ENCODE data around the gene RBFOX1.

- TF ChIP-seq CTCF (conservative IDR thresholded peaks at IDR 0.05 in 1 of 2, IDR thresholded peaks at IDR 0.05 in 1 of 2; ENCODE audit: extremely low read depth in 1 of 2, insufficient read depth in 1 of 2, low read depth in 1 of 2, low read length in 2 of 2) (no peak), EZH2 (IDR thresholded peaks at IDR 0.05; ENCODE audit: borderline replicate concordance, low read length) (no peak)
Measured at GRCh38 chr16:7736138-7736665, 403.6 kb downstream of the RBFOX1 start.

Data from mammary epithelial cell (primary cell).